Measurements from ENCODE around the gene ITPA.

The ITPA gene

GRCh38 chr20:3226093-3226492 lies 16.8 kb downstream of the ITPA start:
- ATAC-seq (ENCODE audit: insufficient read depth, low read depth), result peak; percentile 16; the same call in 1 of the 3 replicates
- TF ChIP-seq CTCF (IDR thresholded peaks at IDR 0.05; ENCODE audit: borderline replicate concordance, extremely low read depth, low read length, poor library complexity, severe bottlenecking) (no peak), EZH2 (IDR thresholded peaks at IDR 0.05; ENCODE audit: borderline replicate concordance, low read depth, low read length, severe bottlenecking) (no peak)
- no peaks in the 10 kb centered on the region for H3K9me3 ChIP-seq (ENCODE audit: insufficient read depth, low read length, severe bottlenecking)
- H3K79me2 ChIP-seq (ENCODE audit: insufficient read depth, low read length), result no peaks in the 10 kb centered on the region
- H3K27me3 ChIP-seq (ENCODE audit: insufficient read depth, low read length, poor library complexity), result no peaks in the 10 kb centered on the region
- H3K27ac ChIP-seq (ENCODE audit: low read length), result no peak overlapping the region
- DNase-seq, result no peak
- H2AFZ ChIP-seq (ENCODE audit: low read depth, low read length), result no peak overlapping the region
- H3K36me3 ChIP-seq (ENCODE audit: insufficient read depth, low read length), result peaks cover 30% of the 10 kb centered on the region
- H3K4me1 ChIP-seq (ENCODE audit: insufficient read depth, low read length), result no peaks in the 10 kb centered on the region
- no peaks in the 10 kb centered on the region for H4K20me1 ChIP-seq (ENCODE audit: insufficient read depth, low read length)
- H3K4me2 ChIP-seq (ENCODE audit: insufficient read depth, low read length), result no peak overlapping the region
- H3K9ac ChIP-seq (ENCODE audit: low read depth, low read length), result no peak overlapping the region
- no peak overlapping the region for H3K4me3 ChIP-seq (ENCODE audit: low read depth in 1 of 2, low read length in 2 of 2)

- Histone ChIP-seq H3K36me3 (ENCODE audit: insufficient read depth, low read length) (peaks cover 22% of the 10 kb centered on the region), H3K9ac (ENCODE audit: low read depth, low read length) (no peak overlapping the region), H3K9me3 (ENCODE audit: insufficient read depth, low read length, severe bottlenecking) (no peaks in the 10 kb centered on the region), H3K79me2 (ENCODE audit: insufficient read depth, low read length) (no peaks in the 10 kb centered on the region), H2AFZ (ENCODE audit: low read depth, low read length) (no peak overlapping the region), H3K27me3 (ENCODE audit: insufficient read depth, low read length, poor library complexity) (no peaks in the 10 kb centered on the region), H3K4me3 (ENCODE audit: low read depth in 1 of 2, low read length in 2 of 2) (no peak overlapping the region), H3K27ac (ENCODE audit: low read length) (no peak overlapping the region), H3K4me1 (ENCODE audit: insufficient read depth, low read length) (no peaks in the 10 kb centered on the region), H3K4me2 (ENCODE audit: insufficient read depth, low read length) (no peak overlapping the region), H4K20me1 (ENCODE audit: insufficient read depth, low read length) (no peaks in the 10 kb centered on the region)
- ATAC-seq (ENCODE audit: insufficient read depth, low read depth) (no peak), DNase-seq (no peak)
- TF ChIP-seq EZH2 (IDR thresholded peaks at IDR 0.05; ENCODE audit: borderline replicate concordance, low read depth, low read length, severe bottlenecking), result no peak
- no peak for TF ChIP-seq CTCF (IDR thresholded peaks at IDR 0.05; ENCODE audit: borderline replicate concordance, extremely low read depth, low read length, poor library complexity, severe bottlenecking)
These were observed 17.6 kb downstream of the ITPA start for GRCh38 chr20:3226864-3227263.

GRCh38 chr20:3227506-3227905 lies 18.2 kb downstream of the ITPA start:
- DNase-seq (no peak), ATAC-seq (ENCODE audit: insufficient read depth, low read depth) (no peak)
- no peaks in the 10 kb centered on the region for H3K4me1 ChIP-seq (ENCODE audit: insufficient read depth, low read length)
- no peak overlapping the region for H3K4me3 ChIP-seq (ENCODE audit: low read depth in 1 of 2, low read length in 2 of 2)
- H2AFZ ChIP-seq (ENCODE audit: low read depth, low read length), result no peak overlapping the region
- no peak for TF ChIP-seq EZH2 (IDR thresholded peaks at IDR 0.05; ENCODE audit: borderline replicate concordance, low read depth, low read length, severe bottlenecking)
- TF ChIP-seq CTCF (IDR thresholded peaks at IDR 0.05; ENCODE audit: borderline replicate concordance, extremely low read depth, low read length, poor library complexity, severe bottlenecking), result no peak
- peaks cover 16% of the 10 kb centered on the region for H3K36me3 ChIP-seq (ENCODE audit: insufficient read depth, low read length)
- no peaks in the 10 kb centered on the region for H3K79me2 ChIP-seq (ENCODE audit: insufficient read depth, low read length)
- H3K27me3 ChIP-seq (ENCODE audit: insufficient read depth, low read length, poor library complexity), result no peaks in the 10 kb centered on the region
- no peaks in the 10 kb centered on the region for H4K20me1 ChIP-seq (ENCODE audit: insufficient read depth, low read length)
- no peak overlapping the region for H3K27ac ChIP-seq (ENCODE audit: low read length)
- H3K4me2 ChIP-seq (ENCODE audit: insufficient read depth, low read length), result no peak overlapping the region
- no peak overlapping the region for H3K9ac ChIP-seq (ENCODE audit: low read depth, low read length)
- no peaks in the 10 kb centered on the region for H3K9me3 ChIP-seq (ENCODE audit: insufficient read depth, low read length, severe bottlenecking)
